ENCODE measurements around the gene NOS1AP.

DNA sequence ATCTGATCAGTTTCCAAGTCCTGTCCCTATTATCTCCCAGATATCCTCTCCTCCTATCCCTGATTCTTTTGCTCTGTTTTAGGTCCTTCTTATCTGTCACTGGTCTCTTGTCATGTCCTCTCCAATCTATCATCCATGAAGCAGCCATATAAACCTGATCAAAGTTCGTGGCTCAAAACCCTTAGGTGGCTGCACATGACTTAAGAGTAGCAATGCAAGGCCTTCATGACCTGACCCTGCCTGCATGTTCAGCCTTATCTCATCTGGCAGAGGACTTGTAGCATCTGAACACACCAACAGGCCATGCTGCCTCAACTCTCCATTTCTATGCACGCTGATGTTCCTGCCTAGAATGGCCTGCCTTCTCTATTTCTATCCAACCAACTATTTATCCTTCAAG, 65.2 kb downstream of the NOS1AP start:
- TF ChIP-seq POLR2A (IDR thresholded peaks at IDR 0.05; ENCODE audit: low read depth, low read length), result no peak
- no peak for TF ChIP-seq POLR2AphosphoS5 (IDR thresholded peaks at IDR 0.05; ENCODE audit: low read depth, low read length)
- no peak for TF ChIP-seq TAF1 (IDR thresholded peaks at IDR 0.05; ENCODE audit: low read depth, low read length)
- no peak for TF ChIP-seq PAX5 (IDR thresholded peaks at IDR 0.05; ENCODE audit: insufficient read depth, low read length, severe bottlenecking)
- no peak for TF ChIP-seq SPI1 (IDR thresholded peaks at IDR 0.05; ENCODE audit: low read depth, low read length)
